ENCODE measurements around the gene MKX.
"Not testable (repeated sequence)": the region's sequence is repeated elsewhere in the genome, so short reads cannot be mapped to it uniquely, and the experiment has no call there.

MKX gene

DNA sequence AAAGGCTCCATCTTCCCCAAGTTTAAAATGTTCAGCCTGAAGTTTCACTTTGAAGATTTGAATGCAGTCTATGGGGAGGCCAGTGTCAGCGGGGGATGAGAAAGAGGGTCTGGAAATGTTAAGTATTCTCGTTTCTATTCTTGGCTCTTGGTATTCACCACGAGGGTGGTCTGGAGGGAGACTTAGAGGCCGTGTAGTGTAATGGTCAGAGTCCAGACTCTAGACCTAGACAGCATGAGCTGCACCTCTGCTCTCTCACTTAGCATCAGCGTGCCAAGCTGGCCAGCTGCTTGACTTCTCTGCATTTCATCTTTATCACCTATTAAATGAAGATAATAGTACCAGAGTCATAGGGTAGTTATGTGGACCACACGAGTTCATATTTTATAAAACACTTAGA, 57.9 kb downstream of the MKX start:
- DNase-seq = no peak

DNA sequence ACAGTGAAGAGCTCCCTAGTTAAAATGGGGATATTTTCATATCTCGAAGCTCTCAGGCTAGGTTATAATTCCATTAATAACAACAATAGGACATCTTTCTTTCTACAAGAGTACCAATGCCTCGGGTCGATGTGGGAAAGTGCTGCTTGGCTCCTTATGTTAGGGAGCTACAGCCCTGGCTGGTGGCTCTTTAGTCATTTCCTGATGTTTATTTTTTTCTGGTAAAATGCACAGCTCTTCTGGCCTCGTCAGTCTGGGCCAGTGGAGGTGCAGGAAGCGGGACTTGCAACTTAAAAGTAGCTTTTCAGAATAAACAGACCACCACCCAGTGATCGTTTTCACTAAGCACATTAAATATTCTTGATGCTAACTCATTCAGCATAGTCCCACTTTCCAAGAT, 58.3 kb downstream of the MKX start:
- no peak for DNase-seq

DNA sequence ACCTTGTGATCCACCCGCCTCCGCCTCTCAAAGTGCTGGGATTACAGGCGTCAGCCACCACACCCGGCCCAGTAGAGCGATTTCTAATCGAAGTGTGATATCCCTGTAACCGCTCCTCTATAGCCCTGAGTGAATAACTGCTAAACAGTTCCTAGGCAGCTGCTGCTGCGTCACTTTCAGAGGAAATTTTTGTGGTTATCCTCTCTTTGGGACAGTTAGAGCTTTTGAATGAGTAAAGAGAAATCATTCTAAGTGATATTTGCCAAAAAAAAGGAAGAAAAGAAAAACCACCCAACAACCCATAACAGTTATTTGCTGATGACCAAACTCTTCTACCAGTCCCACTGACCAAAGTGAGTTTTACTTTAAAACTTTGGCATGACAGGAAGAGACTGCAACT, 59.9 kb downstream of the MKX start:
- DNase-seq = no peak

DNA sequence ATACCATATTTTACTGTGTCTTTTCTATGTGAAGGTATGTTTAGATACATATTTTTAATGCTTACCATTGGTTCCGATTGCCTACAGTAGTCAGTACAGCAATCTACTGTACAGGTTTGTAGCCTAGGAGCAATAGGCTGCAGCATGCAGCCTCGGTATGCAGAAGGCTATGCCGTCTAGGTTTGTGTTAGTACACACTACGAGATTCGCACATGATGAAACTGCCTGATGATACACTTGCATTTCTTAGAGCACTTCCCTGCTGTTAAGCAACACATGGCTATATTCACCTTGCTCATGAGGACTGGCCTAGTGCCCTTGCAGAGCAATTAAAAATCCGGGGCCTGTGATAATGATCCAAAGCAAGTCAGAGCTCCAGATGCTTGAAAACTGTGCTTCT, 62.4 kb downstream of the MKX start:
- no peak for DNase-seq

DNA sequence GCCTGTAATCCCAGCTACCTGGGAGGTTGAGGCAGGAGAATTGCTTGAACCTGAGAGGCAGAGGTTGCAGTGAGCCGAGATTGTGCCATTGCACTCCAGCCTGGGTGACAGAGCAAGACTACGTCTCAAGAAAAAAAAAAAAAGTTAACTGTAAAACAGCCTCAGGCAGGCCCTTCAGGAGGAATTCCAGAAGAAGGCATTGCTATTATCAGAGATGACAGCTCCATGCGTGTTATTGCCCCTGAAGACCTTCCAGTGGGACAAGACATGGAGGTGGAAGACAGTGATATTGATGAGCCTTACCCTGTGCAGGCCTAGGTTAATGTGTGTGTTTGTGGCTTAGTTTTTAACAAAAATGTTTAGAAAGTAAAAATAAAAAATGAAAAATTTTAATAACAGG, 63.8 kb downstream of the MKX start:
- DNase-seq = not testable (repeated sequence)

DNA sequence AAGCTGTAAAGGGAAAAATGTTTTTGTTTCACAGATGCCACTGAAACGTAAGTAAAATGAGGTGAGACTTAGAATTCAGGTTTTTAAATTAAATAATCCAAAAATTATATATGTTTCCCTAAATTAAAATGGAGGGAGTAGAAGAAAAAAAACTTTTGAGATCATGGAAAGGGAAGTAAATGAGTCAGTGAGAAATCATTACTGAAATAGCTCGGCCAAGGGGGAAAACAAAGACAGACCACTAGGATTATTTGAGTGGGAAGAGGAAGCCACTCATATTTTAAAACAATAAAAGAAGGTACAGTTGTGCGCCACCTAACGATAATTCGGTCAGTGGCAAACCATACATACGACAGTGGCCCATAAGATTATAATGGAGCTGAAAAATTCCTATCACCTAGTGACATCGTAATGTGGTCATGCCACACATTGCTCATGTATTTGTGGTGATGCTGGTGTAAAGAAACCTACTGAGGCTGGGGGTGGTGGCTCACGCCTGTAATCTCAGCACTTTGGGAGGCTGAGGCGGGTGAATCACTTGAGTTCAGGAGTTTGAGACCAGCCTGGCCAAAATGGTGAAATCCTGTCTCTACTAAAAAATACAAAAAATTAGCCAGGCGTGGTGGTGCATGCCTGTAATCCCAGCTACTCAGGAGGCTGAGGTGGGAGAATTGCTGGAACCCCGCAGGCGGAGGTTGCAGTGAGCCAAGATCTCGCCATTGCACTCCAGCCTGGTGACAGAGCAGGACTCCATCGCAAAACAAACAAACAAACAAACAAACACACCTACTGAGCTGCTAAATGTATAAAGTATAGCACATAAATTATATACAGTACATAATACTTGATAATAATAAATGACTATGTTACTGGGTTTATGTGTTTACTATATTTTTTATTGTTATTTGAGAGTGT, 64.7 kb downstream of the MKX start:
- DNase-seq = no peak

DNA sequence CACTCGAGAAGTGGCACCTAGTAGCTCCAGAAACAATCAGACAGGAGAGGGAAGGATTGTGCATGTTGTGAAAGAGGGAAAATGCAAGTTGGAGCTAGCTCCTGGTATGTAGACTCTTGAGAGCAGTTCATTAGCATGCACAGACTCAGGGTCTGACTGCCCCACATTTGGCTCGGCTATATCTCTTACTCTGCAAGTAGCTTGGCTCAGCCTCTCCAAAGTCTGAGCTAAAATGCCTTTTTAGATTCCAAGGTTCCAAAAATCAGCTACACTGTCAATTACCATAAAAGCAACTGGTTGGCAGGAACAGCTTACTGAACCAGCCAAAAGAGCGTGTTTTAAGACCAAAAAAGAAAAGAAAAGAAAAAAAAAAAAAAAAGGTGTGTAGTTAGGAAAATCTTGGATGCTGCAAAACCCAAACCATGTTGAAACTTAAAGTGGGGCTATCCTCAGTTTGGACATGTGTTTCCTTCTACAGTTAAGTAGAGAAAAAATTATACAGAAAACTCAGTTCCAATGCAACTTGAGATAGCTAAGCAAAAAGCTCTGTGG, 65.5 kb downstream of the MKX start:
- DNase-seq = no peak

DNA sequence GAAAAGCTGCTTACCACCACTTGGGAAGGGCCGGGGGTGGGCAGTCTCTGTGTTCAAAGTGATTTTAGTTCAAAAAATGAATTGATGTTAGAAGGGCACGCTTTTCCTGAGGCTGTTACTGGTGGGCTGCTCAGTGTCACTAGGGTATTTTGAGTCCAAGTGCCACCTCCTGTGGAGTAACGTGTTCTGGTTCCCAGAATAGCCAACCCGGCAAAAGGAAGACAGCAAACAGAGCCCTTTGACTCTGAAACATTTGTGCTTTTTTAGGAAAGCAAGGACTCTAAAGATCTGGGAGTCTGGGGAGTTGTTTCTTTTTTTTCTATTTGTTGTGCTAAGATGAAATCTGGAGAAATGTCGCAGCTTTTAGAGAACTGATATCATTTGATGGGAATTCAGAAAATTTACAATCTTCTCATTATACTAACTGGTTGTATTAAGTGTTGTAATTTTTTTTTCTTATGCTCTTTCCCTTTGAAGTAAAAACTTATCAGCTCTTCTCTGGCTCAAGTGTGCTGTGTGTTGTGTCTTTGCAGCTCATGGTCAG, 66.2 kb downstream of the MKX start:
- no peak for DNase-seq

DNA sequence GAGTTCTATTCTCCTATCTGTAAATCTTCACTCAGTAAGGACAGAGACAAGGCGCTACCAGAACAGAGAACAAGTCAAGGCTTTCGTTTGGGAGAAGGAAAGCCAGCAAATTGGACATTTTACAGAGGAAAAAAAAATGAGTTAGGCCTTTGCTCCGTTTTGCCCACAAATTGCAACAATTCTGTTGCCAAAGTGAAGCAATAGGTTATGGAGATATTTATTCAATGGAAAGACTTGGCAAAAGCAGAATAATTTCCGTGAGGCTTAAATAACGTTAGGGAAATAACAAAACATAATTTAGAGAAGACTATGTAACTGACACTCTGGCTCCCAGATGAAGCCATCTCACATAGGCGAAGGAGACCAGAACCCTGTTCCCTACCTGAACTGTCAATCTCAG, 67.5 kb downstream of the MKX start:
- no peak for DNase-seq

DNA sequence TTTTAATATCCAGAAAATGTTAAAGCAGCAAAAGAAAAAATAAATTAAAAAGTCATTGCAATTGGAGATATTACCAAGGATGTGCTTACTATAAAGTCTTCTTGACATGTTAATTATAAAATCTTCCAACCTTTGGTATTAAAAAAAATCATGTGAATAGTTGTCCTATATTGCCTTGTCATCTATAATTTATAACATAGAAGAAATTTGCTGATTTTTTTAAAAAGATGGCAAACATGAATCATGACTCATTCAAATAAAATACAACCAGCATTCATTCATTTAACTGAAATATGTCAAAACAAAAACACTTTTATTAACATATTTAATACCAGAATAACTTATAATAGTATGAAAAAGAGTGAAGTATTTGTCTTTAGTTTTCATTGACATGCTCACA, 72.6 kb downstream of the MKX start:
- DNase-seq = no peak

DNA sequence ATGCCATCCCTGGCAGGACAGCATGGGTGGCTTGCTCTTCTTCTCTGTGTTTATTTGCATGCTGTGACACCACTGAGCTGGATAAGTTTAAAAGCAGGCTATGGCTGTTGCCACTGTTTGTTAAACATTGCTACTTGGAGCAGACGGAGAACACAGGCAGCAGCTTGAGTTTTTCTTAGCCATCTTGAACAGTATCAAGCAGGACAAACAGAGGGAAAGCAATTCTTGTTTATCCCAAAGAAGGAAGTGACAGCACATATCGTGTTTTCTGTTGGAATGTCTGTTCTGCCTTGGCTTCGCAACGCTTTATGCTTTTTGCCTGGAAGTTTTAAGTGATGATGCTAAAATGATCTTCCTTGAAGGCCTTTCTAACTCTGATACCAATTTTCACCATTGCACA, 73.8 kb downstream of the MKX start:
- DNase-seq = no peak

DNA sequence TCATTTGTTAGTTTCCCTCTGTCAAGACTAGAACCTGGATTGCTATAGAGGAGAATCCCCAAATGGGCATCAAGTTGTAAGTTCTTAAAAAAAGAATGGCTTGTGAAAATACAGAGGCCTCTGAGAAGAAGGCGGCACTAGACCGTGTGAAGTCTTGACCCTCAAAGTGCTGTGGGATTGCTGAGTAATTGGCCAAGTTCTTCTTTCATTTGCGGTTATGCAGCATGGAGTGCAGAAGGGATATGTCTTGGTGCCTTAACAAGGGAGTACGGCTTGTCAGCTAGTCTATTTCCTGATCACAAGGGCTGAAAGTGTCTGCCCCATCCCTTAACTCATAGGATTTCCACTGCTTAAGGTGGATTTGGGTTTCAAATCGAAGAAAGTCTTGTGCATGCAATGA, 81.2 kb downstream of the MKX start:
- no peak for DNase-seq

DNA sequence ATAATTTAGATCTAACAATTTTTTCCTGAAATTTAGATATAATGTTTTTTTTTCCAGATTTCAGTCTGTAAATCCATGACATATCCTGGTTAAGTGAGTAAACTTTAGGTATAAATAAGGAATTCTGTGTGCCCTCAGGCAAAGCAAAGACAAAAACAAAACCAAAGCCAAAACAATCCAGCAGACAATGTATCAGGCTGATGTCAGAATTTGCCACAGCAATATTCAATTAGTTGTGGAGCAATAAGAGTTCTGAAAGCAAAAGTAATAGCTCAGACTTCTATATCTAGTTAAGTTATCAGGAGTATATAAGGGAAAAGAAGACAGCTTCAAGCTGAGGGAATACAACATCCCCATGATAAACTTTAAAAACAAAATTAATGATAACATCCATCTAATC, 82.0 kb downstream of the MKX start:
- no peak for DNase-seq

DNA sequence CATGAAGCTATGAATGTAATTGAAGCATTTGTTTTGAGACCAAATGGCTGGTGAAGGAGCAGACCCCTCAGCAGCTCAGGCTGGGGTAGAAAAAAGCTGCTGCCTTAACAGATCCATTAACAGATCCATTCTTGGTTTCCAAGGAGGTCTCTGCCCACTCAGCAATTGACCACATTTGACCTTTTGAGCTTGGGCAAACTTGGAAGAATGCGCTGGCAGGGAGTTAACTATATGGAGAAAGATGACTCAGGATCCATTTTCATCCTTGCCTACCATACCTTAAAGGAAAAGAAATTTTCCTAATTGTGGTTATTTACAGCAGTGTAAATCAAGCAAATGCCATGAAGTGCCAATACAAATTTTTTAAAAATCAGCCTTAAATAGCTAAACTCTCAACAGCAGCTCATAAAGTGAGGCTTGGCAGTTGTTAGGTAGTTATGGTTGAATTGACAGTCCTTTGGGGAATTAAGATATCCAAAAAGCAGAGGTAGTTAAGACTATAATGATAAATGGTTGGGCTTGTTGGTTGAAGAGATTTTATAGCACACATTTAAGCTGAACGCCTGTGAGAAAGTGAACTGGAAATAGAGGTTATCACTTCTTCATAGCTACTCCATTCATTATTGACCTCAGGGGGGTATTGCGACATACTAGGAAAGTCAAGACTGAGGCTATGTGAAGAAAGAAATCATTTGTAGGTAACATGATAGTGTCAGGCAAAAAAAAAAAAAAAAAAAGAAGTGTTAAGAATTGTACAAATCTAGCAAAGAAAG, 83.9 kb downstream of the MKX start:
- no peak for DNase-seq

DNA sequence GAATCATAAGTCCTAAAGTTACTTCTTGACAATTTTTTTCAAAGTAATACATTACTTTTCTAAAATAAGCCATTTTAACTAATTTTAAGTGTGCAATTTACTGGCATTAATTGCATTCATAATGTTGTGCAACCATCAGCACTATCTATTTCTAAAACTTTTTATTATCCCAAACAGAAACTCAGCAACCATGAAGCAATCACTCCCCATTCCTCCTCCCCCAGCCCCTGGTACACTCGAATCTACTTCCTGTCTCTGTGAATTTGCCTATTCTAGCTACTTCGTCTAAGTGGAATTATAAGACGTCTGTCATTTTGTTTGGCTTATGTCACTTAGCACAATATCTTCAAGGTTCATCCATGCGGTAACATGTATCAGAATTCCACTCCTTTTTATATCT, 84.9 kb downstream of the MKX start:
- DNase-seq = no peak

DNA sequence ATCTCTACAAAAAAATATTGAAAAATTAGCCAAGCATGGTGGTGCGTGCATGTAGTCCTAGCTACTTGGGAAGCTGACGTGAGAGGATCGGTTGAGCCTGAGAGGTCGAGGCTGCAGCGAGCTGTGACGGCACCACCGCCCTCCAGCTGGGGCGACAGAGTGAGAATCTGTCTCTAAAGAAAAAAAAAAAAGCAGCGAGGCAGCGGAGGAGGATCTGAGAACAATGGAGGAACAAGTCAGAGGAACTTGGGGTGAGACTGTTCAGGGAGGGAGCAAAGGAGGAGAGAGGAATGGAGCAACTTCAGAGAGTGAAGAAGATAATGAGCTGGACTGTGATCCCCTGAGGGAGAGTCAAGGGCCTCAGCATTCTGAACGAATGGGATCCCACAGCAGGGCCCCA, 85.4 kb downstream of the MKX start:
- DNase-seq = no peak

DNA sequence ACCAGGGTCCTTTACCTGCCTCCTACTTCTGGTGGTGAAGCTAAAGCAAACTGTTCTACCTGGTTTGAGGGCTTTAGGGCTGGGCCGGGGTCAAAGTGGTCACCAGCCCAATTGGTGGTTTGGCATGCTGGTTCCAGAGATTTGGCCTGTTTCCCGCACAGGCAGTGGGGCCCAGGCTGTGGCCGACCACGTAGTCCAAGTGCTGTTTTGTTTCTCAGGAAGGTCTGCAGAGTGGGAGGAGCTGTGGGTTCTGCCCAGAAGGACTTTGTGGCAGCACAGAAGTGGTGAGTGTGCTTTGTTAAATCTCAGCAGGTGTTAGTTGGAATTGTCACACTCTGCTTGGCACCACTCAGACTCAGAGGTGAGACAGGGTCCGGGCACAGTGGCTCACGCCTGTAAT, 85.8 kb downstream of the MKX start:
- no peak for DNase-seq

DNA sequence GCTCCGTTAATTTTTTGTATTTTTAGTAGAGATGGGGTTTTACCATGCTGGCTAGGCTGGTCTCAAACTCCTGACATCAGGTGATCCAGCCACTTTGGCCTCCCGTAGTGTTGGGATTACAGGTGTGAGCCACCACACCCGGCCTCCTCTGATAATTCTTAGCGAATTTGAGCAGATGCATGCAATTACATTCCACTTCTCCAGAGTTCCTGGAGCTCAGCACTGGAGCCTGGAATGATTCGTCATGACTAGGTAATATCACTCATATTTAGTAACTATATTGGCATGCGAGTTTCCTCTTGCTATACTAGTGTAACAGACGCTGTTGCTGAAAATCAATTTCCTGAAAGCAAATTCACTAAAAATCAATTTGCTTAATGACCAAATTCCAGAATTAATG, 86.8 kb downstream of the MKX start:
- DNase-seq = no peak

DNA sequence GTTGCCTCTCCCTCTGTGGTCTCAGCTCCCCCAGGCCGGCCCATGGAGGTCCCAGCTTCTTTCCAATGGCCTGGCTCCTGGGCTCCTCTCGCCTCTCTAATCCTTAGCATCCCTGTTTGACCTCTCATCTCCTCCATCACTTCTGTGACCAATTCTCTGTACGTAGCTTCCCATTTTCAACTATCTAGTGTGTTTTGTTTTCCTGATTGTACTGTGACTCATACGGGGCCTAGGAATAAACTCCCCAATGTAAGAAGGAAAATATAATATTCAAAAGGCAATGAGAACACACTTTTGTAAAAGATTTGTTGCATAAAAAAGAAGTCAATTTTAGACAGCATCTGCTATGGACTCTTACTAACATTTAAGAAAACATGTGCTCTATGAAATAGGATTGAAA, 90.3 kb downstream of the MKX start:
- no peak for DNase-seq

DNA sequence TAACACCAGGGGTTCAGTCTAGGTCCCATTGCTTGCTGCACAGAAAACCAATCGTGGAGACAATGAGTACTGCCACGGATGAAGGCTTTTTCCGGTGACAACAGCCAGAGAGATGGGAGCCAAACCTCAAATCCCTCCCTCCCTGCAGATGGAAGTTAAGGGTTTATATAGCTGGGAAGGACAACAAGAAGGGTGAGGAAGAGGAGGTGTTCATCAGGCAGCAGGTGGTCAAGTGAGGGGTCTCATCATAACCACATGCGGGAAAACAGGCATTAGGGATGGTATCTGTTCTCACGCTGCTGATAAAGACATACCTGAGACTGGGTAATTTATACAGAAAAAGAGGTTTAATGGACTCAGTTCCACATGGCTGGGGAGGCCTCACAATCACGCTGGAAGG, 91.3 kb downstream of the MKX start:
- no peak for DNase-seq

DNA sequence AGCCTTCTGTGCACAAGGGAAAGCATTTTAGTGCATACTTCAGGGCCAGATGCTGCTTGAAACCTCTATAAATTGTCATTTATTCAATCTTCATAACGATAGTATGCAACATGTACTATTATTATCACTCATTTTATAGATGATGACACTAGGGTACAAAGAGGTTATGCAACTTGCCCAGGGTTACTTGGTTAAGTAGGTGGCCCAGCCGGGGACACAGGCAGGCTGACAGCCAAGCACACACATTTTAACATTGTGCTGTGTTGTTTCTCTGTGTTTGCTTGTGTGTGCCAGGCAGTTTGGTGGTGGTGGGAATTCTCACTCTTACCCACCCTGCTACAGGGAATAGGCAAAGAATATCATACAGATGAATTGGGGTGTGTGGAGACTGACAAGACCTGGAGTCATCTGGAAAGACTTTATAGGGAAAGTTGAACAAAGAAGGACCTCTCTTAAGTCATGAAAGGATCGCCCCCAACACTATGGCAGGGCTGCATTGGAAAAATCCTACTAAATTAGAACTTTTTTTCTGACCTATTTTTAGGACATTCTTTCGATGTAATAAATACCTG, 98.9 kb downstream of the MKX start:
- no peak for DNase-seq

DNA sequence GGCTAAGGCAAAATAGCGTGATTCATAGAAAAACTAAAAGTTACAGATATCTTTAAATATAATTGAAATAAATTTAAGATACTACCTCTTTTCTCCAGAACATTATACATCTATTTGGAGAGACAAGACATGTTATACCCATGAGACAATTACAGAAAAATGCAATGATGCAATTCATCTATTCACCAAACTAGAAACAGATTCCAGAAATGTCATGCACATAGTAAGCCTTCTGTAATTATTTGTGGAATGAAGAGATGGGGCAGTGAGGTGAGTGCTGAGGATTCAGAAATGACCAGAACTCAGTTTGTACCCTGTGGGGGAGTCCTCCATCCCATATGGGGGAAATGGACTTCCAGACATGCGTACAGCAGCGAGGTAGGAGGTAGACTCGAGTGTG, 99.4 kb downstream of the MKX start:
- no peak for DNase-seq

DNA sequence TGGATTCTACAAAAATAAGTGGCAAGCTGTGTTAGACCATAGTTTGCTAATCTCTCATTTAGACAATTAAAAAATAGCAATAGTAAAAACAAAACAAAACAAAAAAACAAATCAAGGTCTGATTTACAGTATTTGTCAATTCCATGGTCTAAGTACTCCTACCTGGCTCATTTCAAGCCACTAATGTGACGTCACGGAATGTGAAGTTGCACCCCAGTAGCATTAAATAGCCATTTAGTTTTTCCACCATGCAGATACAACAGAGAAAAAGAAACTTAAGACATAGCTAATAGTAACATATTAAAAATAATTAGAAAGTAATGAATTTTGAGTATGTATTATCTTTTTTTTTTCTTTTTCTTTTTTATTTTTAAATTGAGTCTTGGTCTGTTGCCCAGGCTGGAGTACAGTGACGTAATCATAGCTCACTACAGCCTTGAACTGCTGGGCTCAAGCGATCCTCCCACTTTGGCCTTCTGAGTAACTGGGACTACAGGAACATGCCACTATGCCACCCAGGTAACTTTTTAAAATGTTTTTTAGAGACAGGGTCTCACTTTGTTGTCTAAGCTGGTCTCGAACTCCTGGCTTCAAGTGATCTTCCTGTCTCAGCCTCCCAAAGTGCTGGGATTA, 101.2 kb downstream of the MKX start:
- DNase-seq = no peak
